GM23248 (cell line): ENCODE measurements around the gene ADGRL2. TPM values are rescaled to one million over a fixed set of nuclear protein-coding genes. Genes with fewer than 3 reads are reported as not detected.
A peak's percentile ranks its signal among the peaks of the same experiment; 100 is the strongest.

ENCODE experiments used
- DNase-seq: peaks from one replicate; pipeline ENCODE4 v3.0.0-alpha.2; 2015
- H2AFZ ChIP-seq: fragments of 200-600 bp; sonication (generic); 2 replicates; pipeline ENCODE4 v1.6.1; 2016; ENCODE audit warnings: antibody characterized with exemption
- H3F3A ChIP-seq: fragments of 200-600 bp; sonication (generic); 2 replicates; pipeline ENCODE4 v1.6.1; 2016; ENCODE audit warnings: mild to moderate bottlenecking, antibody characterized with exemption, mixed run types; ENCODE audit not compliant: insufficient read depth
- H3K27ac ChIP-seq: fragments of 200-600 bp; sonication (generic); 2 replicates; pipeline ENCODE4 v1.5.1; 2016; ENCODE audit warnings: mild to moderate bottlenecking
- H3K27me3 ChIP-seq: fragments of 200-600 bp; sonication (generic); replicated peaks from 2 replicates; pipeline ENCODE4 v1.6.1; 2016; ENCODE audit warnings: mild to moderate bottlenecking; ENCODE audit not compliant: insufficient read depth
- H3K36me3 ChIP-seq: fragments of 200-600 bp; sonication (generic); 2 replicates; pipeline ENCODE4 v1.6.1; 2016; ENCODE audit warnings: low read depth, mild to moderate bottlenecking
- H3K4me1 ChIP-seq: fragments of 200-600 bp; sonication (generic); 2 replicates; pipeline ENCODE4 v1.6.1; 2016; ENCODE audit warnings: mild to moderate bottlenecking; ENCODE audit not compliant: insufficient read depth
- H3K4me2 ChIP-seq: fragments of 200-600 bp; sonication (generic); one replicate; pipeline ENCODE4 v1.6.1; 2016; ENCODE audit warnings: mild to moderate bottlenecking; ENCODE audit not compliant: unreplicated experiment
- H3K4me3 ChIP-seq: fragments of 200-600 bp; sonication (generic); 2 replicates; pipeline ENCODE4 v1.5.1; 2016; ENCODE audit warnings: mild to moderate bottlenecking
- H3K79me2 ChIP-seq: fragments of 200-600 bp; sonication (generic); 2 replicates; pipeline ENCODE4 v1.6.1; 2016; ENCODE audit warnings: mild to moderate bottlenecking; ENCODE audit not compliant: insufficient read depth
- H3K9ac ChIP-seq: fragments of 200-600 bp; sonication (generic); 2 replicates; pipeline ENCODE4 v1.6.1; 2016; ENCODE audit warnings: mild to moderate bottlenecking
- H3K9me2 ChIP-seq: fragments of 200-600 bp; sonication (generic); 2 replicates; pipeline ENCODE4 v1.6.1; 2016; ENCODE audit warnings: mixed run types, mild to moderate bottlenecking, moderate library complexity; ENCODE audit not compliant: insufficient read depth
- H3K9me3 ChIP-seq: fragments of 200-600 bp; sonication (generic); one replicate; pipeline ENCODE4 v1.6.1; 2017; ENCODE audit warnings: low read depth
- H4K20me1 ChIP-seq: fragments of 200-600 bp; sonication (generic); 2 replicates; pipeline ENCODE4 v1.6.0; 2016; ENCODE audit not compliant: insufficient read depth
- EZH2 ChIP-seq: fragments of 200-600 bp; sonication (generic); IDR thresholded peaks from 2 replicates; pipeline ENCODE4 v1.6.1; 2018; ENCODE audit warnings: antibody characterized with exemption, mild to moderate bottlenecking; ENCODE audit not compliant: insufficient read depth, poor library complexity, severe bottlenecking
- EZH2phosphoT487 ChIP-seq: fragments of 200-600 bp; sonication (generic); IDR thresholded peaks from 2 replicates; pipeline ENCODE4 v1.6.1; 2018; ENCODE audit warnings: antibody characterized with exemption, moderate library complexity, mild to moderate bottlenecking, low read depth; ENCODE audit not compliant: insufficient read depth
- WGBS, 2 experiments: methylation state at CpG; one replicate each; pipeline ENCODE4 v1.1.6; 2015 to 2017; ENCODE audit warnings: low lambda C conversion rate in 2 of 2, low coverage in 1 of 2; ENCODE audit errors: missing lambda C conversion rate in 2 of 2; 5-methylcytosine and 5-hydroxymethylcytosine counted together
- in situ Hi-C: fragments of 300-500 bp; cut with MboI; formaldehyde crosslinking; loops from 2 replicates; pipeline ENCODE4 v1.15.0; 2020
- polyA plus RNA-seq: library from polyadenylated mRNA; unstranded; fragments of >200 nt; fragmentation: Nextera tagmentation; extraction: Ambion mirVana; gene quantifications from 2 replicates; pipeline ENCODE4 v1.2.1, GENCODE V29; 2016
- total RNA-seq: library from RNA; depleted of rRNA; stranded (reverse); fragments of >200 nt; shearing (Covaris generic); gene quantifications from 2 replicates; pipeline ENCODE4 v1.2.3, GENCODE V29; 2014

The ADGRL2 gene
- total and polyA plus RNA-seq, 2 experiments from 2014 or later: 12.3 to 41.6 TPM

DNA sequence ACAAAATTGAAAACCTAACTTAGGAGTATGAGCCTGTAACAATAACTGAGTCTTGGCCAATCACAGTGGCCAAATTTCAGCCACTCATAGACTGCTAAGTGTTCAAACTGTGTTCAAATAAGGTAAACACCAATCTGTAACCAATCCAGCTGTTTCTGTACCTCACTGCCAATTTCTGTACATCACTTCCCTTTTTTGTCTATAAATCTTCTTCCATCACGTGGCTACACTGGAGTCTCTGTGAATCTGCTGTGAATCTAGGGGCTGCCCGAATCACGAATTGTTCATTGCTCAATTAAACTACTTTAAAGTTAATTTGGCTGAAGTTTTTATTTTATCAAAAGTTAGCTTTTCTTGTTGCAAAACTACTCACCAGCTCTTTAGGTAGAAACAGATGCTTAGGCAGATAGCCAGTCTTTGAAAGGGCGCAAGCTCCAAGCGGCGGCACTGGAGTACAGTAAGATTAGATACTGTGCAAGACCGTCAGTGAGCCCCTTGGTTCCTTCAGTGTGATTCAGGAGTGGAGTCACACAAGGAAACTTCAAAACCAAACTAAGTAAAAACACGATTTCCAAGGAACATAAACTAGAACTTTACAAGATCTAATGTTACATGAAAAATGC is 43.2 kb upstream of the ADGRL2 start:
- H2AFZ ChIP-seq: no peak overlapping the region
- DNase-seq: no peak
- in situ Hi-C loops: loop anchor here (10.0 kb wide), 1 partner anchor 203 kb away; no protein-coding TSS in a partner anchor

DNA sequence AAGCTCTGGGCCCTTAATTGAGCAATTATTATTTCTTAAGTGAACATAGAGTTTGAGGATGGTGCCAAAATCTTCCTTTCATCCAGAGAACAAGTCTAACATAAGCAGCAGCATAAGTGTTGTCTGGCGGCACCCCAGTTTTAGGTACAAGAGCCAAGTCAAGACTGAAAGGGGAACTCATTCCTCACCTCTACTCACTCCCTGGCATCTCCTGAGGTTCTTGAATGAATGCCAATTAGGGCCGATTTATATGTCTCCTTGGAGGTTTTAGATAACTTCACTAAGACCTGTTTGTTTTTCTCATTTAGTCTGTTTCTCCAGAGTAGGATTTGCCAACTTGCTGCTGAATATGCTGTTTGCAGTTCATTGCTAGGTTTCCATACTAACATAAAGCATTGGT is 42.6 kb upstream of the ADGRL2 start:
- Histone ChIP-seq H3K27me3 (no peaks in the 10 kb centered on the region), H3K9ac (no peak overlapping the region), H3K4me3 (no peak overlapping the region), H3K36me3 (no peaks in the 10 kb centered on the region), H4K20me1 (no peaks in the 10 kb centered on the region), H3K4me2 (no peak overlapping the region), H2AFZ (no peak overlapping the region; the same call in 1 of the 2 replicates), H3K9me3 (no peaks in the 10 kb centered on the region), H3K9me2 (no peaks in the 10 kb centered on the region), H3K4me1 (peaks cover 18% of the 10 kb centered on the region), H3K79me2 (no peaks in the 10 kb centered on the region), H3F3A (no peaks in the 10 kb centered on the region), H3K27ac (no peak overlapping the region)
- no peak for DNase-seq
- TF ChIP-seq EZH2 (no peak), EZH2phosphoT487 (no peak)
- 93 to 97% methylated on average over 2 of the region's 2 CpGs for WGBS, 2 experiments
- in situ Hi-C loops: loop anchor here (10.0 kb wide), 1 partner anchor 203 kb away; no protein-coding TSS in a partner anchor

More for the DNA sequence above, 43.2 kb upstream of the ADGRL2 start:
- Histone ChIP-seq H3K4me2 (no peak overlapping the region), H3K27ac (no peak overlapping the region), H3F3A (no peaks in the 10 kb centered on the region), H4K20me1 (no peaks in the 10 kb centered on the region), H3K27me3 (no peaks in the 10 kb centered on the region), H3K9me3 (no peaks in the 10 kb centered on the region), H3K4me3 (no peak overlapping the region), H3K9ac (no peak overlapping the region), H3K79me2 (no peaks in the 10 kb centered on the region), H3K9me2 (no peaks in the 10 kb centered on the region), H3K36me3 (no peaks in the 10 kb centered on the region), H3K4me1 (peaks cover 18% of the 10 kb centered on the region)
- 84 to 85% methylated on average over 8 of the region's 8 CpGs for WGBS, 2 experiments
- TF ChIP-seq EZH2 (no peak), EZH2phosphoT487 (no peak)

DNA sequence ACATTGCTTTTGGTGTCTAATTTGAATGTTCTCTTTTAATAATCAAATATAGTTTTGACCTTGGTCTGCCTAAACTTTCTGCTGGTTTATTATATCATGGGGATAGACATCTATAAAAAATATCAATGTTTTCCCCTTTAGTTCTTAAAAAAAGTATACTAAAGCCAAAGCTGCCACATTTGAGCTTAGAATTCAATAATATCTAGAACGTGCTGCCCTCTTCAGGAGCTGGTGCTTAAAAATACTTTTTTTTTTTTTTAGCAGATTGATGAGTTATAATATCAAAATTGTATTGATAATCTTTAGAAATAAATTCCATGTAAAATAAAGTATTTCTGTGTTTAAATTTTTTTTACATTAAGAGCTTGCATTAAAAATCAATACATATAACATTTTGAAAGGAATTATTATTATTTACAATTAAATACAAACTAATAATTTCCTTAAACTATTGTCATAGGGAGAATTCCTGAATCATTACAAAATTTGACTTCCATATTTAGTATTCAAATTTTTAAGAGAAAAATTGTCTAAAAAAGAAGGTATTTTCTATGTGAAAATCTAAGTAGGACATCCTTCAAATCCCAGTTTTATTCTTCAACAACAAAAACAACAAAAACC is 40.1 kb upstream of the ADGRL2 start:
- Histone ChIP-seq H3K27ac (no peak overlapping the region), H3K27me3 (no peaks in the 10 kb centered on the region), H4K20me1 (no peaks in the 10 kb centered on the region), H3K4me1 (peaks cover 18% of the 10 kb centered on the region), H3K36me3 (no peaks in the 10 kb centered on the region), H3K9me2 (no peaks in the 10 kb centered on the region), H3F3A (no peaks in the 10 kb centered on the region), H2AFZ (peak overlapping the region; percentile 40), H3K9me3 (no peaks in the 10 kb centered on the region), H3K79me2 (no peaks in the 10 kb centered on the region), H3K4me3 (no peak overlapping the region), H3K4me2 (no peak overlapping the region), H3K9ac (no peak overlapping the region)
- in situ Hi-C loops: no loop called here
- 0 to 1% methylated on average over 1 of the region's 1 CpG for WGBS, 2 experiments
- no peak for TF ChIP-seq EZH2
- no peak for TF ChIP-seq EZH2phosphoT487
- peak; percentile 73 for DNase-seq

DNA sequence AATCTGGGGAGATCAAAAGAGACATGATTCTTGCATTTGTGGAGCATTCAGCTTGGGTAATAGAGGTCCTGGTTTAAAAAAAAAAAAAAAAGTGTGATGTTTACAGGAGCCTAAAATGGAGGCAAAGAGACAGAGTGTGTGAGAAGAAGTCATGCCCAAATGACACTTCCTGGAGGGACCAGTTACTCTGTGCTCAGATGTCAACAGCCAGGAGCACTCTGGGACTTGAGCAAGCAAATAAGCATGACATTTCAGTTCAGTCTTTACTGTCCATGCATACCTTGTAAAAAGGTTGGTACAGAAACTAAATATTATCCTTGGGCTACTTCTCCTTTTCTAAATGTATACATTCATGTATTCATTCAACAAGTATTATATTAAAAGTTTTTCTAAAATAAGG is 25.2 kb upstream of the ADGRL2 start:
- no peaks in the 10 kb centered on the region for H3K79me2 ChIP-seq
- TF ChIP-seq EZH2: no peak
- no peak for TF ChIP-seq EZH2phosphoT487
- no peaks in the 10 kb centered on the region for H3K27me3 ChIP-seq
- no peak overlapping the region for H3K4me3 ChIP-seq
- in situ Hi-C loops: no loop called here
- no peak overlapping the region for H3K4me2 ChIP-seq
- no peak overlapping the region for H2AFZ ChIP-seq
- H3K9ac ChIP-seq: no peak overlapping the region
- no peak overlapping the region for H3K27ac ChIP-seq
- no peaks in the 10 kb centered on the region for H3K4me1 ChIP-seq
- no peaks in the 10 kb centered on the region for H3F3A ChIP-seq
- H3K9me2 ChIP-seq: no peaks in the 10 kb centered on the region
- no peak for DNase-seq
- no peaks in the 10 kb centered on the region for H3K36me3 ChIP-seq
- H3K9me3 ChIP-seq: no peaks in the 10 kb centered on the region
- no peaks in the 10 kb centered on the region for H4K20me1 ChIP-seq
